NCI-H187 (cell line): Measurements from ENCODE around the gene GPANK1.
A peak's percentile ranks its signal among the peaks of the same experiment; 100 is the strongest.

Source experiments
- DNase-seq, 2 experiments: peaks; one replicate each; lab custom pipeline; 2025; lab: John Stamatoyannopoulos, UW

Gene GPANK1

GRCh38 chr6:31662124-31662723 is 2.6 kb downstream of the GPANK1 start:
- DNase-seq = no peak

GRCh38 chr6:31661262-31662123 is 3.3 kb downstream of the GPANK1 start:
- no peak for DNase-seq

- DNase-seq = peak; percentile 43 to 76
Observed at GRCh38 chr6:31660381-31661261, 4.2 kb downstream of the GPANK1 start, which contains the start of gene C6orf47. Gene C6orf47 (minus strand): TSS chr6:31660778. CDS start chr6:31659947, 831 bp downstream.

GRCh38 chr6:31659649-31660380 is 5.0 kb downstream of the GPANK1 start:
- DNase-seq = no peak

GRCh38 chr6:31658983-31659648 is 5.7 kb downstream of the GPANK1 start:
- DNase-seq = no peak

GRCh38 chr6:31658158-31658688 is 6.6 kb downstream of the GPANK1 start:
- no peak for DNase-seq

- no peak for DNase-seq
Observed at GRCh38 chr6:31657406-31658157, 7.2 kb downstream of the GPANK1 start.

GRCh38 chr6:31655349-31656237 is 9.2 kb downstream of the GPANK1 start, which contains the start of gene APOM:
Gene APOM (plus strand): TSS chr6:31655894. CDS start chr6:31655967, 73 bp downstream.
- no peak for DNase-seq

- DNase-seq = no peak
Observed at GRCh38 chr6:31654574-31655348, 10.0 kb downstream of the GPANK1 start.

- peak in 1 of 2 experiments; percentile 90 for DNase-seq
Observed at GRCh38 chr6:31652925-31653724, 11.7 kb downstream of the GPANK1 start.

GRCh38 chr6:31651602-31652191 is 13.1 kb downstream of the GPANK1 start:
- DNase-seq = no peak

- no peak for DNase-seq
Observed at GRCh38 chr6:31645325-31645724, 19.5 kb downstream of the GPANK1 start.

GRCh38 chr6:31643818-31644454 is 20.9 kb downstream of the GPANK1 start:
- no peak for DNase-seq

- no peak for DNase-seq
Observed at GRCh38 chr6:31642798-31643570, 21.8 kb downstream of the GPANK1 start.

GRCh38 chr6:31641370-31641769 is 23.4 kb downstream of the GPANK1 start:
- DNase-seq = no peak

GRCh38 chr6:31640612-31641011 is 24.2 kb downstream of the GPANK1 start:
- DNase-seq = no peak
